Transverse colon (tissue), 3 donors: Measurements from ENCODE around the gene MLF2.

ENCODE experiments used
- CTCF ChIP-seq, 5 experiments: fragments of 200-600 bp in 3 of 5; fragments of 450-650 bp in 2 of 5; sonication (generic) in 3 of 5; IDR thresholded peaks; 1 replicate in 2 of 5; 2 replicates in 3 of 5; pipeline ENCODE4 v1.5.1; 2016 to 2017; ENCODE audit warnings: antibody characterized with exemption in 5 of 5, inconsistent platforms in 3 of 5, mild to moderate bottlenecking in 2 of 5, moderate library complexity in 1 of 5
- EP300 ChIP-seq: sonication (generic); formaldehyde crosslinking; IDR thresholded peaks from one replicate; pipeline ENCODE4 v1.6.1; 2017; ENCODE audit warnings: antibody characterized with exemption, low read depth
- POLR2A ChIP-seq: fragments of 450-650 bp; IDR thresholded peaks from one replicate; pipeline ENCODE4 v1.6.1; 2016; ENCODE audit warnings: antibody characterized with exemption, mild to moderate bottlenecking, moderate library complexity

- no peak for TF ChIP-seq CTCF (IDR thresholded peaks at IDR 0.05)
- TF ChIP-seq EP300, result no peak
- TF ChIP-seq POLR2A, result no peak
Observed at GRCh38 chr12:6769666-6770065, 16.7 kb upstream of the MLF2 start.
